ENCODE data around the gene ACSS3.
"Not testable (repeated sequence)": the region's sequence is repeated elsewhere in the genome, so short reads cannot be mapped to it uniquely, and the experiment has no call there.

Gene ACSS3

DNA sequence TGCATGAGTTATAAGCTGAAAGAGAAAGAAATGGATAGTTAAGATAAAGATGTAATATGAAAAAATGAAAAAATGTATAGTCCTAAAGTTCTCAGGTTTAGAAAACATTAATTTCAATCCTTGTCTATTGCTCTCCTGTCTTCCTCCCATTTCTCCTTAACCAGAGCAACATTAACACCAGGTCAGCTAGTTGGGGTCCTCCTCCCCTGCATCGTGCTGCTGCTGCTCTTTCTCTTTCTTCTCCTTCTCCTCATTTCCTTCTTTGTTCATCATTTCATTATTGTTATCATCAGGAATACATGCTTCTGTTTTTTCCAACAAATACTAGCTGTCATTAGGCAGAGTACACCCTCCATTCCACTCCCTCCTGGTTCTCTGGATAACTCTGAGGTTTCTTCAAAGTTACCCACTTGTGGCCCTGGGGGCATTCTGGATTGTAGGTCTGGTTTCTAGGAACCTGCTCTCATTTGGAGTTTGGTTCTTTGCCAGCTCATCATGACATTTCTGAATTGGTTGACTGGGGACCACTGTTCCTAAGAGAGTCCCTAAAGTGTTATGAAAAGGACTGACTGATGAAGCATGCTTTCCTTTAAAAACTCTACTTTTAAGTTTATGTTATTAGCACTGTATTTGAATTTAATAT lies 17.0 kb downstream of the ACSS3 start:
- no peak for DNase-seq

DNA sequence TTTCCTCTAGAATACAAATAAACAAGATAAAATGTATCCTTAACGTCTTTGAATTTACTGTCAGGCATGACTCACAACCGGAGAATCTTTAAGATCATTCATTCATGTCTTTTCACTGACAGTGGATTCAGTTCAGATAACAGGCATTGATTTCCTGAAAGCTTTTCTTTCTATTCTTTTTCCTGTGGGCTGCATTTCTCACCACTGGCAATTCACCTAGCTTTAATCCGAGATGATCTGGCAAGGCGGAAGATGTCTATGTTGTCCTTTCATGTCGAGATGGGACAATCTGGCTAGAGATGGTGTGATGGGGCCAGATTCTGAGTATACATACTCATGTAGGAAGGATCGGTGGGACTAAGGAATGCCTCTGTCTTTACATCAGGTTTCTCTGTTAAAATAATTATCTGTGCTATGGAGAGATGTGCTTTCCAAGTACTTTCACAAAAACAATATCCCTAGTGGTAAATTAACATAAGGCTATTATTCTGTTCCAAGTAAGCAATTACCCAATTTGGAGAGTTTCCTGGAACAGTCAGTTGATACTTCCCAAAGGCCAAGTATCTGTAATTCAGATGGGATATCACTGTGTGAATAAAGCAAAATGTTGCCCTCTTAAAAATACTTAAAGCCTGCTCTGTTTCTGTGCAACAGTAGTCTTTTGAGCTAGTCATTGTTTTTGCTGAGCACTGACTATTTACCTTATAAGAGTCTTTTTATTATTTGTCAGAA lies 17.8 kb downstream of the ACSS3 start:
- no peak for DNase-seq

DNA sequence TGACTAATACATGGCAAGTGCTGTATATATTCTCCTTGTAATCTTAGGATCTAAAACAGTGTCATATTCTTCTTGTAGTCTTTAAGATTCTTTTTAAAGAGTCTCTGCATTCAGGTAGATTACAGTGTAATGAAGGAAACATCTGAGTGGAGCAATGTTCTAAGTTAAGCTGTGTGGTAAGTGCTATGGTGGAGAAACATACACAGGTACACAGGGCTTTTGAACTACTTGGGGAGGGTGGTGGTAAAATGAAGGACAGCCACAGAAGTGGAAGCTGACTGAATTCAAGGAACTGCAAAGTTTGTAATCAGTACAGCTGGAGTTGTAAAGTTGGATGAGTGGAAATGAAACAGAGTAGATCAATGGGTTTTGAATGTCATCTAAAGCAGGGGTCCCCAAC lies 27.8 kb downstream of the ACSS3 start:
- DNase-seq, result no peak

DNA sequence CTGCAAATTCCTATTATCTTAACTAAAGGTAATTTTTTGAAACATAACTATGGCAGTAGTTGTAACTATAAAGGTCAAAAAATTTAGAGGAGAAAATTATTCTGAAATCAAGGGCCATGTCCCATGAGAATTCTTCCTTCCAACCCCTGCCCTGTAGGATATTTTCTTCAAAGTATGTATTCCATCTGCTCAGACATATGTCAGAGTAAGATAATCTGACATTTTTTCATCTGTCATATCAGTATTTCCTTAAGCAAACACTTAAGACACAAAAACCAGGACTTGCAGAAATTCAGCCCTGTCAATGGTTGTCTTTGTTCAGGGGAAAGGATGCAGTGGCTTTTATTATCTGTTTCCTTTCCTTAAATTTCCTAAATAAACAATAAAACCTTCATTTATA lies 36.3 kb downstream of the ACSS3 start:
- no peak for DNase-seq

DNA sequence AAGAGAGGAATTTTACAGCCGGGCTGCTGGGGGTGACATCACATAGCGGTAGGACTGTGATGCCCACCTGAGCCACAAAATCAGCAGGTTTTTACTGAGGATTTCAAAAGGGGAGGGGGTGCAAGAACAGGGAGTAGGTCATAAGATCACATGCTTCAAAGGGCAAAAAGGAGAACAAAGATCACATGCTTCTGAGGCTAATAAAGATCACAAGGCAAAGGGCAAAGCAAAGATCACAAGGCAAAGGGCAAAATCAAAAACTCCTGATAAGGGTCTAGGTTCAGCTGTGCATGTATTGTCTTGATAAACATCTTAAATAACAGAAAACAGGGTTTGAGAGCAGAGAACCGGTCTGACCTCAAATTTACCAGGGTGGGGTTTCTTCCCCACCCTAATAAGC lies 41.2 kb downstream of the ACSS3 start:
- not testable (repeated sequence) for DNase-seq

GRCh38 chr12:81120961-81121360 lies 43.1 kb downstream of the ACSS3 start:
- DNase-seq, result no peak

DNA sequence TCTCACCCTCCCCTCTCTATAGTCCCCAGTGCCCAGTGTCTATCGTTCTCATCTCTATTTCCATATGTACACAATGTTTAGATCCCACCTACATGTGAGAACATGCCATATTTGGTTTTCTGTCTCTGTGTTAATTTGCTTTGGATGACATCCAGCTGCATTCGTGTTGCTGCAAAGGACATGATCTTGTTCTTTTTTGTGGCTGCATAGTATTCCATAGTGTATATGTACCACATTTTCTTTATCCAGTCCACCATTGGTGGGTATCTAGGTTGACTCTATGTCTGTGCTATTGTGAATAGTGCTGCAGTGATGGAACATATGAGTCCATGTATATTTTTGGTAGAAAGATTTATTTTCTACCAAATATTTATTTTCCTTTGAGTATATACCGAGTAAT lies 45.7 kb downstream of the ACSS3 start:
- DNase-seq, result no peak

- no peak for DNase-seq
These were observed 47.8 kb downstream of the ACSS3 start for GRCh38 chr12:81125691-81126090.

DNA sequence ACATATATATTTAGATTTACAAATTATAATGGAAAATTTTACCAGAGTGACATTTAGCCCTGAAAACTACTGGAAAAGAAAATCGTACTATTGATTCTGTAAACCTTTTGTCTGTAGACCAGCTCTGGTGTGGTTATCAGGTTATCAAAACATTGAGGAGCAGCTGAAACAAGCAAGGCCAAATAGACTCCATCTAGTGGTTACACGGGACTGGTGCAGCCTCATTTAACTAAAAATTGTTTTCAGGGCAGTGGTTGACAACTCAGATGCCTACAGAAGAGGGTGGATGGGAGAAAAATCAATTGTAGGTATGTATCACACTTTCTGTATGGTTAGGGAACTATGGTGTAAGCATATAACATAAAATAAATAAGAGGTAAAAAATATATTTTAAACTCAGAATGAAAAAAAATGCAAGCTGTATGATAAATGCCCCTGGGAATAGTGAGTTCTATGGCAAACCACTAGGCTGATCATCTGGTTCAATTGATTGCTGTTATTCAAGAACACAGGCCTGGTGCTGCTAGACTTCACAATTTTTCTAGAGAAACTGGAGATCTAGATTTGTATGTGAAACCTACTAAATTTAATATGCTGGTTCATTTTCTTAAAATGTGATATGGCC lies 51.2 kb downstream of the ACSS3 start:
- no peak for DNase-seq

- DNase-seq, result no peak
These were observed 58.6 kb downstream of the ACSS3 start for GRCh38 chr12:81136519-81136918.

DNA sequence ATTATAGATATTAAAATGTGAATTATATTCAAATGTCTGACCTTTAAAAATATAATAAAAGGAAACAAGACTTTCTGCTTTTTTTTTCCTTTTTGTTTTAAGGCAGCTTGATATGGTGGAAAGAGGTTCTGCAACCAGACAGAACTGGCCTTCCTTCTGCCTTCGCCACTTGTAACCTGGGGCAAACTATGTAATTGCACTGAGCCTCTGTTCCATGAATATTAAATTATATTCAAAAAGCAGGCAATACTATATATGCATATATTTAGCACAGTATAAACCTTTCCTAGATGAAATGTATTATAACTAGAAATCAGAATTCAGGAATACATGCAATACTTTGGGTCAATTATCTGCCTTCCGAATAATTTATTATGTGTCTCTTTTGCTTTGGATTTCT lies 59.9 kb downstream of the ACSS3 start:
- no peak for DNase-seq

DNA sequence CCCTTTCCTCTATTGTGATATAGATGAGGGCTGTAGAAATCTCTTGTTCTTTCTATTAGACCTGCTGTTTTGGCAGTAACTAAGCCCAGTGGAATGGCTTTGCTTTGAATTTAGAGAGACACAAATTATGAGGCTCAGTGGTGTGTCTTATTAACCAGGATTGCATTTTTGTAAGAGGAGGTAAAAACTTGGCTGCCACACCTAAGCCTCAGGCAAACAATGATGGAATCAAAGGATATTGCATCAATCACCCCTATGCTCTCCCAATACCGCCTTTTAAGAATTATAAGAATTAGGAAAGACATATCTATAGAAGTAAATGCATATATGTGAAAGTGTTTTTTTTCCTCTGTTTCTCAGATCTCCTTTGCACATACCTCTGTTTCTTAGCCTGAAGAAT lies 63.3 kb downstream of the ACSS3 start:
- no peak for DNase-seq

DNA sequence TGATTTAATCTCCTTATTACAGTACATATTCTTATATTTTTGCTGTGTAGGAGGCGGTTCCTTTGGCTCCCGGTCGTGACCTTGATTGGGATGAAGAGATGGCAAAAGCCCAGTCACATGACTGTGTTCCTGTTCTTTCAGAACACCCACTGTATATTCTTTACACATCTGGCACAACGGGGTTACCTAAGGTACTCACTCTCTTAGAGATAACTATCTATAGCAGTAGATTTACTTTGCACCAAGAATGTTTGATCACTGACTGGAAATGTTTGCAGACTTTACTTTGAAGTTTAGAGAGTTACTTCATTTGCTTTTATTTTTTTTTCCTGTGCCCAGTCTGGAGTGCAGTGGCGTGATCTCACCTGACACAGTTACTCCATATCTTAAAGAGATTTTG lies 65.2 kb downstream of the ACSS3 start:
- no peak for DNase-seq

GRCh38 chr12:81146228-81147225 lies 68.6 kb downstream of the ACSS3 start:
- no peak for DNase-seq

DNA sequence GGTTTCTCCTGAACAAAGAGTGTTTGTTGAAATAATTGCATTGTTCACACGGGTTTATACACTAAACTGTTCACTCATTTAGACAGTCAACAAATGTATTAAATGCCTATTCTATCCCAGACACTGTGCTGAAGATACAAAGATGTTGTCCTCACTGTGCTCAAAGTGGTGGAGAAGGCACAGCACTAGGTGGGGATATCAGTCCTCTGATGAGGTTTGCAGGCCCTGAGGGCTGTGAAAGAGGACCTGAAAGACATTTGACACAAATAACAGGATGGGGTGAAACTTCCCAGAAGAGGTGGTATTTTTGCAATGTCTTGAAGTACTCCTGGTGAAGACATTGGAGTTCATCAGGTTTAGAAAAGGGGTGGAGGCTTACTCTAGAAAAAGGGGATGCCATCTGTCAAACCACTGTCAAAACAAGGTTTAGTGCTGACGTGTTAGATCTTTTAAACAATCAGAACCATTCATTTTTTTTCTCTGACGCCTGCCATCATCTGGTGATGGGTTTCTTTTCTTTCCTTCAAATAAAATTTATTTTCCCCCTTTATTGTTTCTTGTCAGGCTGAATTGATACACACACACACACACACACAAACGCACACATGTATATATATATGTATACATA lies 69.5 kb downstream of the ACSS3 start:
- no peak for DNase-seq

GRCh38 chr12:81150382-81150781 lies 72.5 kb downstream of the ACSS3 start:
- no peak for DNase-seq

GRCh38 chr12:81159856-81160255 lies 82.0 kb downstream of the ACSS3 start:
- no peak for DNase-seq

DNA sequence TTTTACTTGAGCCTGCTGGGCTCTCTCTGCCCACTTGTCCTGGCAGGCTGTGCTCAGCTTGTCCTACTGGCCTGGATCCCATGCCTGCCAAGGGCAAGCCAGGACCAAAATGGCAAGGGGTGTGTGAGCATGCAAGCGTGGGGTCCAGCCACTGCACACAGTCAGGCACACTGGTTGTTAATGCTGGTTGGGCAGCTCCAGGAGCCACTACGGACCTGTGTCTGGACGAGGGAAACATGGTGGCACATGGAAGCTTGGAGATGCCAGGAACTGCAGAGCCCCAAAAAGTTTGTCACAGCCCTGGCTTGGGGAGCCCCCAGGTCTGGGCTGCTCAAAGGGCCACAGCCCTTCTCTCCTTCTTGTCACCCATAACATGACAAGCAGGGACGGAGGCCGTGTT lies 83.8 kb downstream of the ACSS3 start:
- no peak for DNase-seq

GRCh38 chr12:81162391-81163136 lies 84.7 kb downstream of the ACSS3 start:
- no peak for DNase-seq

- no peak for DNase-seq
These were observed 86.9 kb downstream of the ACSS3 start for GRCh38 chr12:81164827-81165226.

DNA sequence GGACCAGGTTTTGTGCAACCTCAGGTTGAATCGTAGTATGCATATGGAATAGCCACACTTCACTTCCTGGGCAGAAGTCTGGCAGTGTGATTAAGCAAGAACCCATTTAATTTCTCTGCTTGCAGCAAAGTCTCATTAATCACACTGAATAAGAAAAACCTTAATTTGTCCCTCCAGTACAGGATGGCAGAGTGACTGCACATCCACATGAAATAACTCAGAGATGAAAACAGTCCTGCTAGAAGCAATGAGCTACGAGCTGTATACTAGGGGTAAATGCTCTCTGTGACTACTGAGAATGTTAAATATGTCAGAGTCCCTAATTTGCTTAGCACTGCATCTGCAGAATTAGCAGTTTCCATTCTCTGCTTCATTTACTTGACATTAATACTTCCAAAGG lies 88.9 kb downstream of the ACSS3 start:
- no peak for DNase-seq

DNA sequence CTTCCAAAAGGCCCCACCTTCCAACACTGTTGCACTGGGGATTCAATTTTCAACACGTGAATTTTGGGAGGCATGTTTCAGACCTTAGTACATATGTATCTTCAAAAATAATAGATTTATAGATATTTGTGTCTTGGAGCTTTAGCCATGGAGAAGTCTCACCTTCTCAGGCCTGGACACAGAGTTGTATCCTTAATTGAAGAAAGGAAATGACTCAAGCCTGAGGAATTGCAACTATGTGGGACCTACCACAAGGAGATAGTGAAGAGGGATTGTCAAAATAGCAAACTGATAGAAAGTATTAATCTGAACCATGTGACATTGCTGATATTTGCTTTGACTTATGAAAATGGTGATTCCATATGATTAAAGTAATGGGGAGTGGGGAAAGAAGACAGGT lies 89.8 kb downstream of the ACSS3 start:
- DNase-seq, result no peak
